Endodermal cell (in vitro differentiated cells): ENCODE results near the gene MYL3. TPM values are rescaled to one million over a fixed set of nuclear protein-coding genes. Genes with fewer than 3 reads are reported as not detected.

ENCODE experiments used
- DNase-seq: peaks from one replicate; pipeline ENCODE4 v3.0.0-alpha.2; 2017
- H3K27ac ChIP-seq: 2 replicates; pipeline ENCODE4 v1.5.1; 2013; ENCODE audit warnings: mild to moderate bottlenecking, low read depth, low read length, moderate library complexity
- H3K27me3 ChIP-seq: 2 replicates; pipeline ENCODE4 v1.6.1; 2013; ENCODE audit warnings: mild to moderate bottlenecking, low read length, moderate library complexity; ENCODE audit not compliant: insufficient read depth, control insufficient read depth, poor library complexity, severe bottlenecking
- H3K36me3 ChIP-seq: 2 replicates; pipeline ENCODE4 v1.7.0; 2013; ENCODE audit warnings: mild to moderate bottlenecking, low read length, moderate library complexity; ENCODE audit not compliant: control insufficient read depth, insufficient read depth
- H3K4me1 ChIP-seq: one replicate; pipeline ENCODE4 v1.7.0; 2013; ENCODE audit warnings: low read length; ENCODE audit not compliant: control insufficient read depth, insufficient read depth
- H3K4me3 ChIP-seq: 2 replicates; pipeline ENCODE4 v1.5.1; 2013; ENCODE audit warnings: mild to moderate bottlenecking, low read length, moderate library complexity
- H3K9ac ChIP-seq: 2 replicates; pipeline ENCODE4 v1.6.1; 2013; ENCODE audit warnings: mild to moderate bottlenecking, low read length, moderate library complexity; ENCODE audit not compliant: poor library complexity, severe bottlenecking; ENCODE audit errors: extremely low read depth
- H3K9me3 ChIP-seq: 2 replicates; pipeline ENCODE4 v1.6.1; 2013; ENCODE audit warnings: mild to moderate bottlenecking, low read length, moderate library complexity; ENCODE audit not compliant: control insufficient read depth
- H3K27ac Mint-ChIP-seq: 2 replicates; pipeline ENCODE4 v1.8.0; 2020; ENCODE audit warnings: mixed read lengths
- H3K27me3 Mint-ChIP-seq: 2 replicates; pipeline ENCODE4 v1.8.0; 2021; ENCODE audit warnings: mild to moderate bottlenecking, mixed read lengths; ENCODE audit not compliant: insufficient read depth
- H3K36me3 Mint-ChIP-seq: 2 replicates; pipeline ENCODE4 v1.8.0; 2020; ENCODE audit warnings: low read depth, mixed read lengths
- H3K4me1 Mint-ChIP-seq: 2 replicates; pipeline ENCODE4 v1.8.0; 2020; ENCODE audit warnings: mixed read lengths
- H3K4me3 Mint-ChIP-seq: 2 replicates; pipeline ENCODE4 v1.8.0; 2020; ENCODE audit warnings: mild to moderate bottlenecking, moderate library complexity, mixed read lengths
- H3K9me3 Mint-ChIP-seq: 2 replicates; pipeline ENCODE4 v1.8.0; 2020; ENCODE audit warnings: mild to moderate bottlenecking, mixed read lengths
- CTCF ChIP-seq: fragments of 200-600 bp; sonication (generic); conservative IDR thresholded peaks from 2 replicates; pipeline ENCODE4 v1.5.0; 2021; ENCODE audit warnings: antibody characterized with exemption, mild to moderate bottlenecking
- WGBS, 2 experiments: methylation state at CpG; one replicate each; pipeline versions ENCODE4 v1.1.5 to v1.1.7; 2013; ENCODE audit warnings: missing lambda C conversion rate in 2 of 2, mixed read lengths in 1 of 2; ENCODE audit not compliant: insufficient coverage in 1 of 2, insufficient read length in 1 of 2; 5-methylcytosine and 5-hydroxymethylcytosine counted together
- total RNA-seq, 2 donors: library from RNA; stranded (reverse); fragmentation: NEBNext Ultra II Directional in 1 of 2; extraction: Animal tissue kit (Norgen Biotek cat#: 25700) in 1 of 2; gene quantifications; 2 replicates in 1 of 2; 3 replicates in 1 of 2; pipeline ENCODE4 v1.2.1, GENCODE V29; 2021

MYL3 gene
- total RNA-seq, 2 donors from 2014 or later, result 1.6 to 2.3 TPM

- H3K4me1 Mint-ChIP-seq, result peaks cover 20% of the 10 kb centered on the region
- peaks cover 88% of the 10 kb centered on the region for H3K27me3 Mint-ChIP-seq
- H3K27ac Mint-ChIP-seq, result no peak overlapping the region
- Histone ChIP-seq H3K4me3 (peak overlapping the region; percentile 71), H3K9ac (no peak overlapping the region), H3K36me3 (no peaks in the 10 kb centered on the region), H3K27me3 (peaks cover 59% of the 10 kb centered on the region), H3K9me3 (no peaks in the 10 kb centered on the region), H3K27ac (no peak overlapping the region), H3K4me1 (peaks cover 7% of the 10 kb centered on the region)
- TF ChIP-seq CTCF, result no peak
- peak overlapping the region; percentile 68 for H3K4me3 Mint-ChIP-seq
- WGBS, 2 experiments, result 2% methylated on average over 16 to 51 of the region's 78 CpGs
- no peaks in the 10 kb centered on the region for H3K9me3 Mint-ChIP-seq
- no peaks in the 10 kb centered on the region for H3K36me3 Mint-ChIP-seq
- peak; percentile 75 for DNase-seq
Observed at GRCh38 chr3:46883054-46883829, 20.0 kb upstream of the MYL3 start.

- Histone ChIP-seq H3K9ac (no peak overlapping the region), H3K9me3 (no peaks in the 10 kb centered on the region), H3K27me3 (peaks cover 59% of the 10 kb centered on the region), H3K4me1 (peaks cover 8% of the 10 kb centered on the region), H3K4me3 (peak overlapping the region; percentile 77), H3K36me3 (no peaks in the 10 kb centered on the region), H3K27ac (no peak overlapping the region)
- peak; percentile 84 for DNase-seq
- Mint-ChIP-seq H3K27me3 (peaks cover 81% of the 10 kb centered on the region), H3K4me1 (peaks cover 14% of the 10 kb centered on the region), H3K9me3 (no peaks in the 10 kb centered on the region), H3K4me3 (peak overlapping the region; percentile 68), H3K36me3 (no peaks in the 10 kb centered on the region), H3K27ac (no peak overlapping the region)
- 0 to 1% methylated on average over 31 to 71 of the region's 72 CpGs for WGBS, 2 experiments
- no peak for TF ChIP-seq CTCF
Observed at GRCh38 chr3:46882377-46883053, 19.3 kb upstream of the MYL3 start.

- H3K36me3 ChIP-seq, result no peaks in the 10 kb centered on the region
- TF ChIP-seq CTCF, result no peak
- no peaks in the 10 kb centered on the region for H3K9me3 ChIP-seq
- WGBS, 2 experiments, result 0% methylated on average over 4 to 83 of the region's 83 CpGs
- H3K4me3 ChIP-seq, result peak overlapping the region; percentile 77
- peak; percentile 86 for DNase-seq
- no peak overlapping the region for H3K9ac ChIP-seq
- H3K4me3 Mint-ChIP-seq, result peak overlapping the region; percentile 68
- H3K27ac Mint-ChIP-seq, result no peak overlapping the region
- H3K9me3 Mint-ChIP-seq, result no peaks in the 10 kb centered on the region
- H3K27me3 Mint-ChIP-seq, result peaks cover 80% of the 10 kb centered on the region
- peaks cover 59% of the 10 kb centered on the region for H3K27me3 ChIP-seq
- H3K4me1 ChIP-seq, result peaks cover 8% of the 10 kb centered on the region
- H3K4me1 Mint-ChIP-seq, result peaks cover 14% of the 10 kb centered on the region
- H3K27ac ChIP-seq, result no peak overlapping the region
- H3K36me3 Mint-ChIP-seq, result no peaks in the 10 kb centered on the region
Observed at GRCh38 chr3:46881596-46882376, 18.5 kb upstream of the MYL3 start.
